HG03432 (cell line): ENCODE results near the gene KIF11.
"Not testable (repeated sequence)": the region's sequence is repeated elsewhere in the genome, so short reads cannot be mapped to it uniquely, and the experiment has no call there.

Experiments
- ATAC-seq: cut with Tn5 transposase; IDR thresholded peaks from one replicate; pipeline ENCODE4 v1.9.1; 2021; ENCODE audit warnings: mild to moderate bottlenecking, moderate library complexity; ENCODE audit not compliant: unreplicated experiment

The KIF11 gene

DNA sequence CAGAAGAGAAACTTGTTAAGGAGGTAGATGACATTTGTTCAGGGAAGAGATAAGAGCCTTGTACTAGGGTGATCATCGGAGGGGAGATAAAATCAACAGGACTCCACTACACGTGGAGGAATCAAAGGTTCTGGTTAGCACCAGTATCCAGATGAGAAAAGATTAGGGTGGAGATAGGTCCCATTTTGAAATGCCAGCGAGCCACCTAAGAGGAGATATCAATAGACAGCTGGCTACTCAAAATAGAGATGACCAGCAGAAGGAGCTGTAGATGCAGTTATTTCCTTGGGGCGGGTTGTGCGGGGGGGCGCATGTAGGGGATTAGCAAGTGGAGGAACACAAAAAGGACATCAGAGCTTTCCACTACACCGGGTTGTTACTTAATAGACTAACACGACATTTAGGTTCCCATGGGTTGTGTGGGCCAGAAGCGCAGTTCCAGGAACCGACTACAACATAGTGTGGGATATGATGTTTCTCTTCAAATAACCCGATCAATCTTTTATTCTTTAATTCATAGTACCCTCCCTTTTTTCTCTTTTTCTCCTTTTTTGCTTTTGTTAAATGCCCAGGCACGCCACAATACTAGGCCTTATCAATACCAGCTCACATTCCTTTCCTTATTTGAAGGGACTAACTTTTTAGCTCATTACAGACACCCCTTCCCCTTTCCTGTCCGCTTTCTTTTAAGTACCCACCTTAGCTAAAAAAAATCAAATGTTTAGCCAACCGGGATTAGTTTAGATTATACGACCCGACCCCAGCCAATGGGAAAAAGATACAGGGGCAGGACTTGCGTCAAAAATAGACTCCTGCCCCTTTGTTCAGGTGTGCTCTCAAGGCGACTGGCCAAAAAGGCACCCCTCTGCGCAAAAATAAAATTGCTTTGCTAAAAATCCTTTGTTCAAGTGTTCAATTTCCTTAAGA lies 2.0 kb upstream of the KIF11 start:
- ATAC-seq, result peak; percentile 19

DNA sequence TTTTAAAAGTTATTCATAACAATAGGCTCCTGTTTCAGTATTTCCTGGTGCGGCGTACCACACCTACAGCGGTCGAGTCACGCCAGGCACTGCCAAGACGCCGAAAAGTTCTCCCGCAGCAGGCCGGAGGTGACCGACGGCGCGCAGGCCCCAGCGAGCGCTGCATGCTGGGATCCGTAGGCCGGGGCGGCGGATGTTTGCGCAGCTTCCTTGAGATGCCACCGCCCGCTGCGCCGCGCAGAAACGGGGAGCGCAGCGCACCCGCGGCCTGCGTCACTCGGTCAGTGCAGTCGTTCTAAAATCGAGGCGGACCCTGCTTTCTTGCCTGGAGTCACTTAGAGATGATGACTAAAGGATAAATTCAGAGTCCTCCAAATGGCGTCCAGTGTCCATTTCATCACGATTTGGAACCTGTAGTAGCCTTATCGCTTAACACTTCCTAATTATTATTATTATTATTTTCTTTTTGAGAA lies 1.3 kb upstream of the KIF11 start:
- peak; percentile 78 for ATAC-seq

DNA sequence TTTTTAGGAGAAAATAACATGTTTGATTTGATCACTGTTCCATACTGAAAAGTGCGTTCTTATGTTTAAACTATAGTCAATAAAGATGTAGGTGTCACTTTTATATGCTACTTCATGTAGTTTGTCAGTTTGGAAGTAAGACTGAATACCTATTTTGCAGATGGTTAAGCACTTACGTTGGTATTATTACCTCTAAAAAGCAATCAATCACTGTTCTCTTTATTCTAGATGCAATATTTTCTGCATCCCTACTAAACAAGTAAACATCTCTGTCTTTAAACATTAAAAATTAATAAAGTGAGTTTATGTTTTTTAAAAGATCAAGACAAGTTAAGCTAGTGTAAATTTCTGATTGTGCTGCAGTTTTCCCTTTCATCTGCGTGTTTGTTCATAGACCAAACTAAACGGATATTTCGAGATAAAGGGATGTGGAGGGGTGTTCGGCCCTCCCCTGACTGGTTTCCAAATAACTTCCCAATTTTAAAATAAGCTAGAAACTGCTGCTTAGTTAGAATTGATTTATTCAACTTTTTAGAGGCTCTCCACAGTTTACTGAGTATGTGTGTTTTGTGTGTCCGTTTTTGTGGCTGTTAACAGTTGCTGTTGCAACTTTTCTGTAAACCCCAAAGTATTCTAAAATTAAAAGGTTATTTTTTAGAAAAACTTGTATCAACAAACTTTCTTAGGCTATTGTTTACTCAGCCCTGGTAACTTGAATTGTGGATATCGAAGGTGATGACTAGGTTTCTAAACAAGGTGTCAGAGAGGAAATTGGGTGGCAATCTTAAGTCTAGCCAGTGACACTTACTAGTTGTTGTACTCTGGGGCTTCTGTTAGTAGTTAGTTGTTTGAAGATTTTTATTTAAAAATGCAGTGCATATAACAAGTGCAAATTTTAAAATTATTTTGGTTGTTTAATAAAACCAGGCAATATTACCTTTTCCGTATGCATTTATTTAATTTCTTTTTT lies 974 bp downstream of the KIF11 start:
- no peak for ATAC-seq

DNA sequence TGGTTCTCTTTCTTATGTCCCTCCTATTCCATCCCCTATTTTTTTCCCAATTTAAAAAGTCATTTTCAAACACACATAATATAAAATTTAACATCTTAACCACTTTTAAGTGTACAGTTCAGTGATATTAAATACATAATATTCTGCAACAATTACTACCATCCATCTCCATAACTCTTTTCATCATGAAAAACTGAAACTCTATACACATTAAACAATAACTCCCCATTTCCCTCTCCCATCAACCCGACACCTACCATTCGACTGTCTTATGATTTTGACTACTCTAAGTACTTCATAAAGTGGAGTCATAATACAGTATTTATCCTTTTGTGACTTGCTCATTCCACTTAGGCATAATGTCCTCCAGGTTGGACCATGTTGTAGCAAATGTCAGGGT lies 2.6 kb downstream of the KIF11 start:
- no peak for ATAC-seq

DNA sequence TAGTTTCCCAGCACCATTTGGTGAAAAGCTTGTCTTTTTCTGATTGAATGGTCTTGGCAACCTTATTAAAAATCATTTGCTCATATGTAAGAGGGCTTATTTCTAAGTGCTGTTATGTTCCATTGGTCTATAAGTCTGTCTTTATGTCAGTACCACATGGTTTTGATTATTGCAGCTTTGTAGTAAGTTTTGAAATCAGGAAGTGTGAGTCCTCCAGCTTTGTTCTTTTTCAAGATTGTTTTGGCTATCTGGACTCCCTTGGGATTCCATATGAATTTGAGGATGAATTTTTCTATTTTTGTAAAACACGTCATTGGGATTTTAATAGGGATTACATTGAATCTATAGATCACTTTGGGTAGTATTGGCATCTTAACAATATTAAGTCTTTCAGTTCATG lies 5.4 kb downstream of the KIF11 start:
- no peak for ATAC-seq

DNA sequence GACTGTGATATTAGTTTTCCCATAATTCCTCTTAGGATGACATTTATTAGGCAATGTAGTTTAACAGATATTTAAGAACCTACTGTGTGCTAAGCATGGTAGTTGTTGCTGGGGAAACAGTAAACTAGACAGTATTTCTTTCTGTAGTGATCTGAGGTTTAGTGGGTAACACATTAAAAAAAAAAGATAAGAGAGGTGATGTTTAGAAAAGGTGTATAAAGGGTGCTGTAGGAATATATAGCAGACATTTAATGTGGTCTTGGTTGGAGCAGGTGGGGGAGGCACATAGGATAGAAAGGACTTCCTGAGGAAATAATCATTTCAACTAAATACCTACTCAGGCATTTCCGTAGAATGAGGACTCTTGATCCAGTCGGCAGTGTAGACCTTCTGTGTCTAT lies 11.9 kb downstream of the KIF11 start:
- no peak for ATAC-seq

DNA sequence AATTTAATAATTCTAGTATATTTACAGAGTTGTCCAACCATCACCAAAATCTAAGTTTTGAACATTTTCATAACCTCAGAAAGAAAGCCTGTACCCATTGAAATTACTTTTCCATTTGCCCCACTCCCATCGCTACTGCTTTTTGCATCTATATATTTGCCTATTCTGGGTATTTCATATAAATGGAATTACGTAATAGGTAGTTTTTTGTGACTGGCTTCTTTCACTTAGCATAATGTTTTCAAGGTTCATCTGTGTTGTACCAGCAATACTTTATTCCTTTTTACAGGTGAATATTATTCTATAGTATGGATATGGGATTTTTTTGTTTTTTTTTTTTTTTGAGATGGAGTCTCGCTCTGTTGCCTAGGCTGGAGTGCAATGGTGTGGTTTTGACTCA lies 22.6 kb downstream of the KIF11 start:
- no peak for ATAC-seq

DNA sequence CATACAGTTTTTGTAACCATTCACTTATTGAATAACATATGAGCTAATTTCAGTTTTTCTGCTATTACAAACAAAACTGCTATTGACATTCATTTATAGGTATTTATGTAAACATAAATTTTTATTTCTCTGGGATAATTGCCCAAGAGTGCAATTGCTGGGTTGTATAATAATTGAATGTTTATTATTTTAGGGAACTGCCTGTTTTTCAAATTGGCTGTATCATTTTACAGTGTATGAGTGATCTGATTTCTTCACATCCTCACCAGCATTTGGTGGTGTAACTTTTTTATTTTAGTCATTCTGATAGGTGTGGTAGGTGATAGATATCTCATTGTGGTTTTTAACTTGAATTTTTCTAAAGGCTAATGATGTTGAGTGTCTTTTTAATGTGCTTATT lies 26.4 kb downstream of the KIF11 start:
- no peak for ATAC-seq

DNA sequence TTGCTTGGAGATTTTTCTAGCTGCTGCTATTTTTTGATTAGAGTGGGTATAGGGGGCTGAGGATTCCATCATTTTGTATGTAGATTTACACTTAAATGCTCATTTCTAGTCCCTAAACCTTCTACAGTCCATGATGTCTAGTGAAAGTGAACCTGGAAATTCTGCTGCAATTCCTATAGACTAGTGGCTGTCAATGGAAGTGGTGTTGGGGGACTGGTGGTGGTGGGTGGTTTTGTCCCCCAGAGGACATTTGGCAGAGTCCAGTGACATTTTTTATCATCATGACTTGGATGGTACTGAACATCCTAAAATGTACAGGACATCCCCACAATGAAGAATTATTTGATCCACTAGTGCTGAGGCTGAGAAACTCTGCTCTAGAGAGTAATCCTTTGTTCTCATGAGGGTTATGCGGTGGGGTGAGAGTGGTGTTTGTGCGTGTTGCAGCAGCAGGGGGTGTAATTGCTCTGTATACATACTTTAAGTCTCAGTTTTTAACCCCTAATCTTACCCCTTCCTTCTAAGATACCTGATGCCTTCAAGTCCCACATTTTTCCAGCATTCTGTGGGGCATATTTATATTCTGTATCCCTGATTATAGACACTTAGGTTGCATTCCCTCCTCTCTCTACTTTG lies 35.0 kb downstream of the KIF11 start:
- ATAC-seq, result no peak

DNA sequence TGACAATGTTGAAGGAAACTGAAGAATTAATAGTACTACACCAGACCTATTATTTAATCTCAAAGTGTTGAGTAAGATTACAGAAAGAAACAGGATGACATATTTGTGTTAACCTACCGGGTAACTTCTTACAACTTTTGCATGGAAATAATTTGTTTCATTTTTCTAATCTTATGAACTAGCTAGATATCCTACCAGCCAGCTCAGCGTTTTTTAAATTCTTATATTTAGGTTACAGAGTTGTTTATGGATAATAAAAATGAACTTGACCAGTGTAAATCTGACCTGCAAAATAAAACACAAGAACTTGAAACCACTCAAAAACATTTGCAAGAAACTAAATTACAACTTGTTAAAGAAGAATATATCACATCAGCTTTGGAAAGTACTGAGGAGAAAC lies 37.0 kb downstream of the KIF11 start:
- no peak for ATAC-seq

DNA sequence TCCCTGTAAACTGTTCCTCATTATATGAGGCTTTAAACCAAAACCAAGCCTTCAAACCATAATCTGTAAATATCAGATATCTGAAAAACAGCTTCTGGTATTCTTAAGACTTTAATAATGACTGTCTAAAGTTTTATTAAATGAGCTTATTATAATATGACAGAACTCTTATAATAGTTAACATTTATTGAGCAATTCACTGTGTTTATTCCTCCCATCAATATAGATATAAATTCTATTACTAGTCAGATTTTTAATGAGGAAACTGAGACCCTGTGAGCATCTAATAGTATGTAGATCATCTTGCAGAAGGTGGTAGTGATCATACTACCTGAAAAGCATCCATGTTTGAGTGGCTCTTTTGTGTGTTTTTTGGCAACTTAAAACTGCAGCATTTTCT lies 45.1 kb downstream of the KIF11 start:
- ATAC-seq, result no peak

DNA sequence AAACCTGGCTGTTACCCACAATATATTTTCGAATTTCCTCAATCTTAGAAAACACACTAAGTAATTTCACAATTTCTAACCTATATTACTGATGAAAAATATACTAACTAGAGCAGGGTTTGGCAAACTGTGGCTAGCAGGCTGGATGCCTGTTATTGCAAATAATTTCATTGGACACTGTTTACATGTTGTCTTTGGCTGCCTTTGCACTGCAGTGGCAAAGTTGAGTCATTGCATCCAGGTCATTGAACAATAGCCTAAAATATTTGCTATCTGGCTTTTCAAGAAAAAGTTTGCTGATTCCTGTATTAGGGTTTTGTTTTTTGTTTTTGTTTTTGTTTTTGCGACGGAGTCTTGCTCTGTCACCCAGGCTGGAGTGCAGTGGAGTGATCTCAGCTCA lies 47.2 kb downstream of the KIF11 start:
- no peak for ATAC-seq

DNA sequence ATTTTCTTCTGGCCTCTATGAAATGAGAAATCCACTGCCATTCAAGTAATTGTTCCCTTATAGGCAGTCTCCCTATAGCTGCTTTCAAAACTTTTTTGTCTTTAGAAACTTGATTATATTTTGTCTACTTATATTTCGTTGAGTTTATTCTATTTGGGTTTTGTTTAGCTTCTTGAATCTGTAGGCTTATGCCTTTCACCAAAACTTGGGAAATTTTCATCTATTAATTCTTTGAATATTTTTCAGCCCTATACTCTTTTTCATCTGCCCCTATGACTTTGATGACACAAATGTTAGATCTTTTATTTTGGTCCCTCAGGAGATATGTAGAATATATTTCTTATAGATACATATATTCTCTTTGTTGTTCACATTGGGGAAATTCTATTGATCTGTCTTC lies 48.6 kb downstream of the KIF11 start:
- no peak for ATAC-seq

DNA sequence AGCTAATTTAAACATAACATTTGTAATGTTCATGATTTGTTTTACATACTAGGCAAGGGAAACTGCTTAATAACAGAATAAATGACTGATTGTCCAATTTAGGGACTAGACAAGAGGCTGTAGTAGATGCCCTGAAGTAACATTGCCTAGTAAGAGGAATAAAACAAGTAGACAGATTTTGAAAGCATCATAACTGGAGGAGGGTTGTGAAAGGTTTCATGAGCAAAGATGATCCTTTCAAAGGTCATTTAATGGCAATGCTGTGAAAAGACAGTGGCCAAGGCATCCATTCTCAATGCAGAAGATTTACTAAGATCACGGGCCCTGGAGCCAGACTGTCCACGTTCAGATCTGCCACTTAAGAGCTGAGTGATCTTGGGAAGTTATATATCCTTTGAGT lies 52.0 kb downstream of the KIF11 start:
- no peak for ATAC-seq

DNA sequence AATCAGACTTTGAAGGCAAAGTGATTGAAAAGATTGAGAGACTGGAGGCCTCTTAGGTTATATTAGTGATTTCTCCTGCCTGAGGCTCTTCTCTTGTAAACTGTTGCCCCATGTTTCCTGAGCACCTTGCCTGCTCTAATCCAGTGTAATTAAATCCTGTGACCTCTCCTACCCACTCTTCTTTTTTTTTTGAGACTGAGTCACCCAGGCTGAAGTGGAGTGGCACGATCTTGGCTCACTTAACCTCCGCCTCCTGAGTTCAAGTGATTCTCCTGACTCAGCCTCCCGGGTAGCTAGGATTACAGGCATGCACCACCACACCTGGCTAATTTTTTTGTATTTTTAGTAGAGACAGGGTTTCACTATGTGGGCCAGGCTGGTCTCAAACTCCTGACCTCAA lies 57.9 kb downstream of the KIF11 start:
- not testable (repeated sequence) for ATAC-seq

DNA sequence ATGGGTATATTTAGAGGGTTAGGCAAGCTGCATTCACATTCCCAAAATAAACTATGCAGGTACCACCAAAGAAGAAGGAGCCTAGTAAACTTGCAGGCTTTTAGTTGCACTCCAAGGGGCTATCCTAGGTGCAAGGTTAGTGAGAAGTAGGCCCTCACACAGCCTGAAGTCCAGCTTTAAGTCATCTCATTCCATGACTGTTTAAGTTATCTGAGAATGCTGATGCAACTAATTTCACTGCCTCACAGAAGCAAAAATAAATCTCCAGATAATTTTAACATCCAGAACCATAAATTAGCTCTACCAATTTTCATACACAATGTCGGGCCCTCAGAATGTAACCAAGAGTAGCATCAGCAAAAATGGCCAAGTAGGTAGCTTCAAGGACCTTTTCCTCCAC lies 62.5 kb downstream of the KIF11 start:
- ATAC-seq, result no peak

DNA sequence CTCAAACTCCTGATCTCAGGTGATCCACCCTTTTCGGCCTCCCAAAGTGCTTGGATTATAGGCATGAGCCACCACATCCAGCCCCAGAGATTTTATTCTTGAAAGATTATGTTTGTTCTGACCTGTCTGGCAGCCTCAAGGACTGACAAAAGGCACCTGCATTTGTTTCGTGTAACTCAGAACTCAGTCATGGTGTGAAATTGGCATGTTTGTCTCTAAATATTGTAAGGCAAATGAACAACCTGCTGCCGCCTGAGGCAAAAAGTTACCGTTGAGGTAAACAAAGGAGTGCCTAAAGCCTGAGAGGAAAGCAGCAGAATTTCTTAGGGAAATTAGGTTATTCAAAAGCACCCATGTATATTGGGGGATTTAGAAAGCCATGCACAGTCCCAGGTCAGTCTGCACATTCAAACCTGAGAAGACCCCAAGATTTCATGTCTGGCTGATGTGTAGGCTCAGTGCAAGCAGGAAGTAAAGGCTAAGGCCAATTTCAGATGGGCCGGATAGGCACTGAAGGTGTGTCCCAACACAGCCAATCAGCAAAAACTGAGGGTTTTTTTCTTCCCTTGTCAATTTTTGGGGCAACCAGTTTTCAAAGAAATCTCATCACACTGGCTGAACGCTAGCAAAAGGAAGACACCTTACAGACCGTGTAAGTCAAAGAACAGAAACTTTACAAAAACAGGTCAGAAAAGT lies 63.5 kb downstream of the KIF11 start:
- no peak for ATAC-seq

DNA sequence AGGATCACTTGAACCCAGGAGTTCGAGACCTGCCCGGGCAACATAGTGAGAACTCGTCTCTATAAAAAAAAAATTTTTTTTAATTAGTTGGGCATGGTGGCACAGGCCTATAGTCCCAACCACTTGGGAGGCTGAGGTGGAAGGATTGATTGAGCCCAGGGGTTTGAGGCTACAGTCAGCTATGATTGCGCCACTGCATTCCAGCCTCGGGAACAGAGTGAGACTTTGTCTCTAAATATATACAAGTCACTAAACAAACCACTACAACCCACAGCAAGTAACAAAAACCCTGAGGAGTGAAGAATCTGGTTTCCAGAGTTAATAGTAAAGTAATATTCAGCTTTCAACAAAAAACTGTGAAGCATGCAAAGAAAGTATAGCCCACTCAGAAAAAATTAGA lies 64.1 kb downstream of the KIF11 start:
- no peak for ATAC-seq

DNA sequence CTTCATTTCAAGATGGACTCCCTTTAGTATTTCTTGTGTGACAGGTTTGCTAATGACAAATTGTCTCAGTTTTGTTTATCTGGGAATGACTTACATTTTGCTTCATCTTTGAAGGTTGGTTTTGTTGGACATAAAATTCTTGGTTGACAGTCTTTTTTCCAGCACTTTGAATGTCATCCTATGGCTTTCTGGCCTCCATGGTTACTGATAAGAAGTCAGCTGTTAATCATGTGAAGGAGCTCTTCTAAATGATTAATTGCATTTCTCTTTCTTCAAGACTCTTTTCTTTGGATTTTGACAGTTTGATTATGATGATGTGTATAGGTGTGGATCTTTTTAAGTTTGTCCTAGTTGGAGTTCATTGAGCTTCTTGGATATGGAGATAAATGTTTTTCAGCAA lies 69.9 kb downstream of the KIF11 start:
- no peak for ATAC-seq

DNA sequence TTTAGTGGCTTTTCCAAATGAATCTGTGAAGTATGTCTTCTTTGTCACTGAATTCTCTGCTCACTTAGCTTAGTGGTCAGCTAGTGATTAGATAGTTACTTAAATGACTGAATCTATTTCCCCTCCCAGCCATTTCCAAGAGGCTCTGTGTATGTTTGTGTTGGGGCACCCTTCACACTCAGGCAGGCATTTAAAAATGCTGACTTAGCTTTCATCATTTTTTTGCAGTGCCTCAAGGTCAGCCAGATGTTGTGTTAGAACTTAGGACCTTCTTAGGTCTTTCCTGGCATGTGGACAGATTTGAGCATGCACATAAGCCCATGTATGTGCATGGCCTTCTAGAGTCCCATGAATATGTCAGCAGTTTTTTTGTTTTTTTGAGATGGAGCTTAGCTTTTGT lies 71.4 kb downstream of the KIF11 start:
- ATAC-seq, result no peak

DNA sequence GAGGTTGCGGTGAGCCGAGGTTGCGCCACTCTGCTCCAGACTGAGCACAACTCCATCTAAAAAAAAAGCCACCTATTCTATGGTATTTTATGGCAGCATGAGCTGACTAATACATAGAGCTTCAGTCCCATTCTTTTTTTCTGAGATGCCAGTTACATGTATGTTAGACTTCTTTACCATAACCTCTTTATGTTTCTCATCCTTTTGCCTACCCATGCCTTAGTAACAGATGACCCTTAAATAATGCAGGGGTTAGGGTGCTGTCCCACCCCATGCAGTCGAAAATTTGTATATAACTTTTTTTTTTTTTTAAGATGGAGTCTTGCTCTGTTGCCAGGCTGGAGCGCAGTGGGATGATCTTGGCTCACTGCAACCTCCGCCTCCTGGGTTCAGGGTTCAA lies 74.1 kb downstream of the KIF11 start:
- no peak for ATAC-seq
